Mesendoderm (in vitro differentiated cells): Measurements from ENCODE around the gene LIMA1.
A peak's percentile ranks its signal among the peaks of the same experiment; 100 is the strongest.
"Not testable (repeated sequence)": the region's sequence is repeated elsewhere in the genome, so short reads cannot be mapped to it uniquely, and the experiment has no call there.

Experiments used
- DNase-seq: peaks from one replicate; pipeline ENCODE4 v3.0.0; 2013
- H2AK5ac ChIP-seq: 2 replicates; pipeline ENCODE4 v1.6.1; 2013; ENCODE audit warnings: low read length, inconsistent platforms
- H2BK120ac ChIP-seq: 2 replicates; pipeline ENCODE4 v1.6.1; 2013; ENCODE audit warnings: low read depth, mild to moderate bottlenecking, low read length, moderate library complexity, mixed read lengths
- H2BK15ac ChIP-seq: replicated peaks from 2 replicates; pipeline ENCODE4 v1.6.1; 2013; ENCODE audit warnings: low read depth, mild to moderate bottlenecking, moderate library complexity
- H2BK5ac ChIP-seq: 2 replicates; pipeline ENCODE4 v1.6.1; 2013; ENCODE audit warnings: low read length, inconsistent platforms
- H3K18ac ChIP-seq: 2 replicates; pipeline ENCODE4 v1.6.1; 2013; ENCODE audit warnings: mild to moderate bottlenecking, low read length, mixed read lengths
- H3K23ac ChIP-seq: one replicate; pipeline ENCODE4 v1.6.1; 2013; ENCODE audit warnings: low read length
- H3K27ac ChIP-seq: 2 replicates; pipeline ENCODE4 v1.5.1; 2013; ENCODE audit warnings: low read depth, mild to moderate bottlenecking, inconsistent platforms, low read length, moderate library complexity
- H3K27me3 ChIP-seq: 2 replicates; pipeline ENCODE4 v1.6.1; 2013; ENCODE audit warnings: low read length, control low read depth, mild to moderate bottlenecking, inconsistent platforms; ENCODE audit not compliant: insufficient read depth, poor library complexity
- H3K36me3 ChIP-seq: 2 replicates; pipeline ENCODE4 v1.6.1; 2013; ENCODE audit warnings: low read length, inconsistent platforms; ENCODE audit not compliant: control insufficient read depth, insufficient read depth
- H3K4ac ChIP-seq: one replicate; pipeline ENCODE4 v1.6.1; 2013; ENCODE audit warnings: low read depth, mild to moderate bottlenecking, low read length, moderate library complexity
- H3K4me1 ChIP-seq: 2 replicates; pipeline ENCODE4 v1.6.1; 2013; ENCODE audit warnings: low read depth, low read length, inconsistent platforms; ENCODE audit not compliant: control insufficient read depth
- H3K4me2 ChIP-seq: 2 replicates; pipeline ENCODE4 v1.6.1; 2013; ENCODE audit warnings: low read length
- H3K4me3 ChIP-seq: 2 replicates; pipeline ENCODE4 v1.5.1; 2013; ENCODE audit warnings: mild to moderate bottlenecking, low read length
- H3K56ac ChIP-seq: one replicate; pipeline ENCODE4 v1.6.1; 2013; ENCODE audit warnings: low read length
- H3K79me1 ChIP-seq: 2 replicates; pipeline ENCODE4 v1.6.1; 2013; ENCODE audit warnings: low read length, inconsistent platforms
- H3K79me2 ChIP-seq: 2 replicates; pipeline ENCODE4 v1.6.1; 2013; ENCODE audit warnings: mild to moderate bottlenecking, low read length; ENCODE audit not compliant: control insufficient read depth, insufficient read depth
- H3K9ac ChIP-seq: 2 replicates; pipeline ENCODE4 v1.6.1; 2013; ENCODE audit warnings: low read length, inconsistent platforms
- H4K5ac ChIP-seq: one replicate; pipeline ENCODE4 v1.6.1; 2013; ENCODE audit warnings: low read length
- H4K8ac ChIP-seq: one replicate; pipeline ENCODE4 v1.6.1; 2013; ENCODE audit warnings: low read depth, mild to moderate bottlenecking, control low read depth, low read length, moderate library complexity
- WGBS: extraction: QIAGEN DNeasy Blood & Tissue Kit; methylation state at CpG from one replicate; pipeline ENCODE4 v1.1.7; 2013; ENCODE audit warnings: low lambda C conversion rate, missing lambda C conversion rate; ENCODE audit not compliant: insufficient coverage; ENCODE audit errors: extremely low coverage; 5-methylcytosine and 5-hydroxymethylcytosine counted together

Gene LIMA1

GRCh38 chr12:50219544-50219943 is 63.8 kb downstream of the LIMA1 start:
- Histone ChIP-seq H3K4ac (no peak overlapping the region), H2BK15ac (no peak overlapping the region), H3K56ac (no peak overlapping the region), H3K23ac (no peak overlapping the region), H3K79me1 (peaks cover 4% of the 10 kb centered on the region), H3K27me3 (no peaks in the 10 kb centered on the region), H3K27ac (no peak overlapping the region), H4K5ac (no peak overlapping the region), H3K79me2 (peaks cover 48% of the 10 kb centered on the region), H3K4me1 (no peaks in the 10 kb centered on the region), H4K8ac (no peak overlapping the region), H3K4me2 (peak overlapping the region; percentile 8), H3K9ac (no peak overlapping the region), H3K4me3 (no peak overlapping the region), H2BK5ac (no peak overlapping the region), H3K36me3 (no peaks in the 10 kb centered on the region), H2AK5ac (no peak overlapping the region), H2BK120ac (no peak overlapping the region), H3K18ac (no peak overlapping the region)
- no peak for DNase-seq
- WGBS: no CpG with 5 or more reads among the region's 2 CpGs

- H2BK5ac ChIP-seq, H3K27ac ChIP-seq, H3K4ac ChIP-seq, H3K23ac ChIP-seq, H3K27me3 ChIP-seq, H3K4me2 ChIP-seq, H3K4me3 ChIP-seq, H4K5ac ChIP-seq, H3K79me1 ChIP-seq, H3K18ac ChIP-seq, H3K56ac ChIP-seq, DNase-seq, H4K8ac ChIP-seq, H3K36me3 ChIP-seq, H3K9ac ChIP-seq, H2BK15ac ChIP-seq, H3K4me1 ChIP-seq, H2BK120ac ChIP-seq, H2AK5ac ChIP-seq: not testable (repeated sequence)
- no CpG with 5 or more reads among the region's 6 CpGs for WGBS
- H3K79me2 ChIP-seq: peaks cover 51% of the 10 kb centered on the region
These were observed 64.3 kb downstream of the LIMA1 start for GRCh38 chr12:50219001-50219400.

GRCh38 chr12:50218386-50218785 is 64.9 kb downstream of the LIMA1 start:
- Histone ChIP-seq H3K56ac (peak overlapping the region; percentile 47), H3K23ac (no peak overlapping the region), H4K5ac (no peak overlapping the region), H2BK5ac (no peak overlapping the region), H3K27ac (no peak overlapping the region), H2BK120ac (no peak overlapping the region), H3K4me3 (no peak overlapping the region), H3K18ac (no peak overlapping the region), H3K79me2 (peaks cover 51% of the 10 kb centered on the region), H3K4me2 (no peak overlapping the region), H4K8ac (no peak overlapping the region), H3K27me3 (no peaks in the 10 kb centered on the region), H2AK5ac (no peak overlapping the region), H2BK15ac (no peak overlapping the region), H3K79me1 (peaks cover 4% of the 10 kb centered on the region), H3K36me3 (no peaks in the 10 kb centered on the region), H3K4ac (no peak overlapping the region), H3K4me1 (no peaks in the 10 kb centered on the region), H3K9ac (no peak overlapping the region)
- no CpG with 5 or more reads among the region's 4 CpGs for WGBS
- DNase-seq: peak; percentile 68

- H3K4me1 ChIP-seq: no peaks in the 10 kb centered on the region
- H3K18ac ChIP-seq: no peak overlapping the region
- H3K27me3 ChIP-seq: no peaks in the 10 kb centered on the region
- H3K4me3 ChIP-seq: no peak overlapping the region
- H2BK15ac ChIP-seq: no peak overlapping the region
- H3K79me2 ChIP-seq: peaks cover 50% of the 10 kb centered on the region
- no peak overlapping the region for H2BK5ac ChIP-seq
- no peak overlapping the region for H3K27ac ChIP-seq
- no peak overlapping the region for H2BK120ac ChIP-seq
- H3K4me2 ChIP-seq: no peak overlapping the region
- DNase-seq: no peak
- no peak overlapping the region for H3K23ac ChIP-seq
- H3K9ac ChIP-seq: no peak overlapping the region
- H3K56ac ChIP-seq: no peak overlapping the region
- H3K4ac ChIP-seq: no peak overlapping the region
- H2AK5ac ChIP-seq: no peak overlapping the region
- WGBS: no CpG with 5 or more reads among the region's 1 CpG
- H4K8ac ChIP-seq: no peak overlapping the region
- H3K79me1 ChIP-seq: peaks cover 4% of the 10 kb centered on the region
- no peaks in the 10 kb centered on the region for H3K36me3 ChIP-seq
- no peak overlapping the region for H4K5ac ChIP-seq
These were observed 66.1 kb downstream of the LIMA1 start for GRCh38 chr12:50217202-50217601.

GRCh38 chr12:50215033-50215432 is 68.3 kb downstream of the LIMA1 start:
- Histone ChIP-seq H3K18ac (no peak overlapping the region), H2AK5ac (no peak overlapping the region), H4K8ac (no peak overlapping the region), H3K79me1 (peaks cover 6% of the 10 kb centered on the region), H3K4me3 (no peak overlapping the region), H3K23ac (no peak overlapping the region), H3K4me2 (no peak overlapping the region), H3K27me3 (no peaks in the 10 kb centered on the region), H3K36me3 (no peaks in the 10 kb centered on the region), H4K5ac (no peak overlapping the region), H3K56ac (no peak overlapping the region), H3K79me2 (peaks cover 41% of the 10 kb centered on the region), H3K4me1 (no peaks in the 10 kb centered on the region), H2BK120ac (no peak overlapping the region), H3K27ac (no peak overlapping the region), H3K4ac (no peak overlapping the region), H3K9ac (no peak overlapping the region), H2BK5ac (no peak overlapping the region), H2BK15ac (no peak overlapping the region)
- WGBS: no CpG with 5 or more reads among the region's 3 CpGs
- no peak for DNase-seq

GRCh38 chr12:50214018-50214417 is 69.3 kb downstream of the LIMA1 start:
- H2BK120ac ChIP-seq: no peak overlapping the region
- WGBS: no CpG with 5 or more reads among the region's 1 CpG
- H3K79me1 ChIP-seq: peaks cover 6% of the 10 kb centered on the region
- H2BK5ac ChIP-seq: no peak overlapping the region
- H3K18ac ChIP-seq: no peak overlapping the region
- H3K4me1 ChIP-seq: no peaks in the 10 kb centered on the region
- H3K27me3 ChIP-seq: no peaks in the 10 kb centered on the region
- peaks cover 34% of the 10 kb centered on the region for H3K79me2 ChIP-seq
- no peak overlapping the region for H3K56ac ChIP-seq
- H3K9ac ChIP-seq: no peak overlapping the region
- no peak overlapping the region for H2BK15ac ChIP-seq
- no peak overlapping the region for H3K4me2 ChIP-seq
- no peak for DNase-seq
- no peak overlapping the region for H4K8ac ChIP-seq
- H3K27ac ChIP-seq: no peak overlapping the region
- no peaks in the 10 kb centered on the region for H3K36me3 ChIP-seq
- H3K4me3 ChIP-seq: no peak overlapping the region
- H3K23ac ChIP-seq: no peak overlapping the region
- H2AK5ac ChIP-seq: no peak overlapping the region
- no peak overlapping the region for H4K5ac ChIP-seq
- H3K4ac ChIP-seq: no peak overlapping the region
